K562 (cell line): ENCODE measurements around the gene PLPP7. TPM values are rescaled to one million over a fixed set of nuclear protein-coding genes. Genes with fewer than 3 reads are reported as not detected.
A peak's percentile ranks its signal among the peaks of the same experiment; 100 is the strongest.

ENCODE experiments used
- ATAC-seq: fragments of 200-7000 bp; cut with Tn5 transposase; 3 replicates; pipeline ENCODE4 v1.9.1; 2020; ENCODE audit warnings: moderate library complexity
- BruUV-seq: library from RNA; stranded (reverse); fragments of 400-500 nt; replicated peaks from 2 replicates; lab custom pipeline; 2021; lab: Mats Ljungman, UMichigan
- CTCF ChIA-PET: fragments of 300-600 bp; formaldehyde crosslinking; extraction: SDS; loops from one replicate; lab custom pipeline; 2021; ENCODE audit warnings: low intra/inter-chr PET ratio; lab: Yijun Ruan, JAX
- POLR2A ChIA-PET: fragments of 300-600, 350-650 bp; sonication (Branson Sonifier 250); formaldehyde crosslinking; extraction: SDS; loops from one replicate; lab custom pipeline; 2021; ENCODE audit warnings: antibody characterized with exemption, inconsistent platforms; lab: Yijun Ruan, JAX
- DNase-seq, 4 experiments: peaks; one replicate each; pipeline versions ENCODE4 v3.0.0 to v3.0.0-alpha.2; 2011 to 2018; ENCODE audit warnings: low spot score in 3 of 4, mixed read lengths in 3 of 4; ENCODE audit errors: extremely low read depth in 1 of 4
- FAIRE-seq: peaks from 2 replicates; lab custom pipeline; 2011; peaks lifted over from hg19 to GRCh38; lab: Jason Lieb, UNC
- H2AFZ ChIP-seq: 2 replicates; pipeline ENCODE4 v1.6.0; 2011; ENCODE audit warnings: low read depth, low read length, control low read depth, inconsistent platforms
- H3K27ac ChIP-seq: fragments of 200-600 bp; 3 replicates; pipeline ENCODE4 v1.8.0; 2011; ENCODE audit warnings: low read depth, mild to moderate bottlenecking, control low read depth, inconsistent platforms, low read length, moderate library complexity, mixed read lengths; ENCODE audit errors: extremely low read depth
- H3K27me3 ChIP-seq, 2 experiments: fragments of 300-600 bp in 1 of 2; 2 replicates in 1 of 2; 3 replicates in 1 of 2; pipeline versions ENCODE4 v1.6.0 to v1.8.0; 2011; ENCODE audit warnings: inconsistent platforms in 2 of 2, low read length in 2 of 2, mild to moderate bottlenecking in 1 of 2, mixed read lengths in 1 of 2, moderate library complexity in 1 of 2; ENCODE audit not compliant: control insufficient read depth in 2 of 2, insufficient read depth in 2 of 2
- H3K36me3 ChIP-seq: fragments of 300-600 bp; 3 replicates; pipeline ENCODE4 v1.8.0; 2011; ENCODE audit warnings: mild to moderate bottlenecking, low read length, inconsistent platforms; ENCODE audit not compliant: control insufficient read depth, insufficient read depth
- H3K4me1 ChIP-seq, 2 experiments: fragments of 200-600 bp in 1 of 2; replicated peaks in 1 of 2; 2 replicates in 1 of 2; 3 replicates in 1 of 2; pipeline versions ENCODE4 v1.5.1 to v1.8.0; 2011; ENCODE audit warnings: inconsistent platforms in 2 of 2, low read length in 2 of 2, mild to moderate bottlenecking in 1 of 2, mixed read lengths in 1 of 2, moderate library complexity in 1 of 2; ENCODE audit not compliant: control insufficient read depth in 2 of 2, insufficient read depth in 2 of 2
- H3K4me2 ChIP-seq: 2 replicates; pipeline ENCODE4 v1.6.1; 2011; ENCODE audit warnings: low read length, control low read depth, inconsistent platforms, mixed read lengths; ENCODE audit not compliant: insufficient read depth
- H3K4me3 ChIP-seq: fragments of 200-600 bp; sonication (generic), shearing (Covaris generic); 2 replicates; pipeline ENCODE4 v1.5.1; 2016; ENCODE audit warnings: control low read depth, inconsistent platforms
- H3K79me2 ChIP-seq: fragments of 200-600 bp; 3 replicates; pipeline ENCODE4 v1.8.0; 2011; ENCODE audit warnings: low read length, inconsistent platforms; ENCODE audit not compliant: control insufficient read depth, insufficient read depth
- H3K9ac ChIP-seq, 2 experiments: 2 replicates each; pipeline versions ENCODE4 v1.6.0 to v1.6.1; 2011; ENCODE audit warnings: low read depth in 2 of 2, low read length in 2 of 2, control low read depth in 1 of 2, inconsistent platforms in 1 of 2, mild to moderate bottlenecking in 1 of 2, mixed read lengths in 1 of 2; ENCODE audit not compliant: insufficient read depth in 1 of 2
- H3K9me1 ChIP-seq: one replicate; pipeline ENCODE4 v1.6.0; 2011; ENCODE audit warnings: inconsistent platforms, mild to moderate bottlenecking, low read length, moderate library complexity; ENCODE audit not compliant: control insufficient read depth, insufficient read depth
- H3K9me3 ChIP-seq: replicated peaks from 2 replicates; pipeline ENCODE4 v1.5.1; 2011; ENCODE audit warnings: low read depth, low read length, inconsistent platforms; ENCODE audit not compliant: control insufficient read depth, insufficient read depth
- H4K20me1 ChIP-seq: replicated peaks from 2 replicates; pipeline ENCODE4 v1.6.1; 2011; ENCODE audit warnings: low read length, inconsistent platforms, mixed read lengths; ENCODE audit not compliant: control insufficient read depth, insufficient read depth
- ADNP ChIP-seq: fragments of 200-800 bp; sonication (Bioruptor generic); IDR thresholded peaks from 2 replicates; pipeline ENCODE4 v1.6.1; 2016; ENCODE audit warnings: missing genetic modification characterization, missing compliant biosample characterization
- BCOR ChIP-seq: fragments of 450-650 bp; IDR thresholded peaks from 2 replicates; pipeline ENCODE4 v1.6.1; 2016
- BRD9 ChIP-seq: fragments of 450-650 bp; IDR thresholded peaks from 2 replicates; pipeline ENCODE4 v1.6.1; 2018; ENCODE audit warnings: low read depth; ENCODE audit not compliant: partially characterized antibody
- DDX20 ChIP-seq: fragments of 450-650 bp; IDR thresholded peaks from 2 replicates; pipeline ENCODE4 v1.6.1; 2016; ENCODE audit warnings: missing genetic modification characterization, low read depth, mild to moderate bottlenecking, missing compliant biosample characterization, moderate library complexity
- HMG20B ChIP-seq: fragments of 250-450 bp; sonication (Bioruptor Pico); IDR thresholded peaks from 2 replicates; pipeline ENCODE4 v1.5.0; 2021; ENCODE audit warnings: mild to moderate bottlenecking
- HSF4 ChIP-seq: fragments of 250-450 bp; sonication (Bioruptor Pico); IDR thresholded peaks from 2 replicates; pipeline ENCODE4 v2.1.2; 2022; ENCODE audit warnings: mild to moderate bottlenecking, moderate library complexity, borderline replicate concordance
- KDM1A ChIP-seq, 2 experiments: fragments of 450-650 bp; IDR thresholded peaks; 2 replicates each; pipeline ENCODE4 v1.6.1; 2016; ENCODE audit warnings: mild to moderate bottlenecking in 2 of 2
- MAX ChIP-seq: sonication (generic); formaldehyde crosslinking; IDR thresholded peaks from 2 replicates; pipeline ENCODE4 v1.9.0; 2022; ENCODE audit warnings: mild to moderate bottlenecking, missing genetic modification reagents
- MED1 ChIP-seq: sonication (generic); formaldehyde crosslinking; IDR thresholded peaks from 2 replicates; pipeline ENCODE4 v1.8.1; 2023; ENCODE audit warnings: missing genetic modification reagents, borderline replicate concordance
- MTF1 ChIP-seq: fragments of 250-450 bp; sonication (Bioruptor Pico); IDR thresholded peaks from 2 replicates; pipeline ENCODE4 v1.9.0; 2021; ENCODE audit warnings: moderate library complexity, mild to moderate bottlenecking, inconsistent platforms, borderline replicate concordance
- SMARCA5 ChIP-seq: fragments of 450-650 bp; IDR thresholded peaks from 2 replicates; pipeline ENCODE4 v1.6.1; 2016
- WGBS: fragments of 100-300 bp; shearing (Covaris generic); methylation state at CpG from one replicate; pipeline ENCODE4 v1.1.6; 2016; ENCODE audit warnings: low coverage, mixed read lengths; ENCODE audit not compliant: insufficient coverage; ENCODE audit errors: missing lambda C conversion rate; 5-methylcytosine and 5-hydroxymethylcytosine counted together
- in situ Hi-C: fragments of 300-500 bp; cut with MboI; formaldehyde crosslinking; loops from 4 replicates; pipeline ENCODE4 v1.15.0; 2018; ENCODE audit warnings: inconsistent platforms, mixed read lengths
- intact Hi-C: fragments of 100-400 bp; cut with micrococcal nuclease; formaldehyde crosslinking; loops from 2 replicates; pipeline ENCODE4 v1.14.2; 2022
- polyA plus RNA-seq, 8 experiments: library from polyadenylated mRNA; depleted of rRNA in 4 of 8; stranded (reverse) in 5 of 8; unstranded in 3 of 8; fragments of >200 nt; fragmentation: Nextera tagmentation in 2 of 8; fragmentation: Illumina TruSeq in 1 of 8; extraction: Ambion mirVana in 2 of 8; extraction: Trizol in 1 of 8; gene quantifications; 2 replicates each; pipeline versions ENCODE4 v1.2.1 to v1.2.3, GENCODE V29; 2011 to 2014; ENCODE audit warnings: inconsistent platforms in 1 of 8, missing spikeins in 1 of 8
- total RNA-seq, 7 experiments: library from RNA; depleted of rRNA in 6 of 7; stranded (reverse); fragments of >200 nt in 6 of 7; fragmentation: Illumina TruSeq in 2 of 7; extraction: Trizol in 2 of 7; gene quantifications; 2 replicates each; pipeline versions ENCODE4 v1.2.1 to v1.2.3, GENCODE V29; 2011 to 2021; ENCODE audit warnings: low replicate concordance in 1 of 7

Gene PLPP7
- total and polyA plus RNA-seq, 9 of the 15 experiments (the other 6 are each of a cell fraction or from before 2014, with no cell fraction given) = 0.09 to 0.93 (median 0.18) TPM; not detected in 4

- H2AFZ ChIP-seq = no peak overlapping the region
- TF ChIP-seq ADNP (tag) (peak; percentile 37; the same call in 1 of the 2 replicates), KDM1A (IDR thresholded peaks at IDR 0.05) (peak; percentile 65 to 68), MAX (0 out of 2 replicates have a peak, but pooled peaks have one; percentile 20), DDX20 (tag) (no peak), BCOR (peak; percentile 91), HSF4 (CRISPR knock-in tag) (no peak), MED1 (no peak), BRD9 (no peak), HMG20B (no peak), SMARCA5 (0 out of 2 replicates have a peak, but pooled peaks have one; percentile 40), MTF1 (CRISPR knock-in tag) (no peak)
- TF ChIP-seq, all 486 proteins: peak for 5
- FAIRE-seq (no peak), DNase-seq (no peak), ATAC-seq (no peak)
- Histone ChIP-seq H3K36me3 (no peaks in the 10 kb centered on the region), H3K4me3 (no peak overlapping the region), H3K9me1 (no peaks in the 10 kb centered on the region), H3K27ac (no peak overlapping the region), H3K27me3 (no peaks in the 10 kb centered on the region), H3K9ac (no peak overlapping the region; a peak in 1 of 4 replicates), H4K20me1 (no peaks in the 10 kb centered on the region), H3K4me2 (no peak overlapping the region), H3K4me1 (peaks cover under 1 to 45% of the 10 kb centered on the region in 2 experiments; a peak in 4 of 5 replicates), H3K79me2 (no peaks in the 10 kb centered on the region), H3K9me3 (no peaks in the 10 kb centered on the region)
- intact Hi-C loops (no loop called here), in situ Hi-C loops (no loop called here)
- CTCF ChIA-PET = no interaction called here
- WGBS = 57% methylated on average over 7 of the region's 7 CpGs
- POLR2A ChIA-PET = interaction anchor here (0.5 to 1.3 kb wide), 3 partner anchors 13 to 1040 kb away, joined by 3 read pairs; no protein-coding TSS in a partner anchor
- no TSS peak for BruUV-seq
These were observed 2.3 kb downstream of the PLPP7 start for GRCh38 chr9:131291795-131292315.
